ENCODE data around the gene PCNA. TPM values are rescaled to one million over a fixed set of nuclear protein-coding genes. Genes with fewer than 3 reads are reported as not detected.

The PCNA gene
- total and polyA plus RNA-seq, 2 of the 4 experiments (the other 2 are of a cell fraction): 155 to 213 TPM

- H4K91ac ChIP-seq (ENCODE audit: insufficient read depth, low read depth, low read length): no peak overlapping the region
- peaks cover 37 to 85% of the 10 kb centered on the region in 2 experiments for H3K79me1 ChIP-seq (ENCODE audit: low read depth in 1 of 2, low read length in 2 of 2)
- no peak overlapping the region for H3K56ac ChIP-seq (ENCODE audit: extremely low read depth, insufficient read depth, low read length)
- no peak overlapping the region for H4K5ac ChIP-seq (ENCODE audit: low read depth, low read length)
- H3K27me3 ChIP-seq (ENCODE audit: control insufficient read depth, insufficient read depth, low read length): no peaks in the 10 kb centered on the region
- no peak overlapping the region for H3K4me3 ChIP-seq (ENCODE audit: insufficient read depth, low read depth, low read length)
- no peak overlapping the region; the same call in 1 of the 2 replicates for H2BK20ac ChIP-seq (ENCODE audit: low read depth, low read length)
- H2BK120ac ChIP-seq (ENCODE audit: low read depth, low read length): no peak overlapping the region
- no peaks in the 10 kb centered on the region for H3K9me3 ChIP-seq (ENCODE audit: control insufficient read depth, insufficient read depth, low read length)
- no peak overlapping the region for H3K4me2 ChIP-seq (ENCODE audit: low read depth, low read length)
- DNase-seq: no peak
- no peak overlapping the region for H3K18ac ChIP-seq (ENCODE audit: low read depth, low read length)
- H2AK9ac ChIP-seq (replicated peaks; ENCODE audit: low read depth, low read length, poor library complexity): no peak overlapping the region
- no peak overlapping the region for H3K9ac ChIP-seq (ENCODE audit: low read depth, low read length)
- H2AK5ac ChIP-seq (ENCODE audit: low read depth, low read length): peak overlapping the region; percentile 88
- H3K23ac ChIP-seq (ENCODE audit: low read depth, low read length): 0 out of 2 replicates have a peak overlapping the region, but pooled peaks have one; percentile 67
- no peak for ATAC-seq (ENCODE audit: low read depth)
- no peak overlapping the region for H3K27ac ChIP-seq (ENCODE audit: insufficient read depth, low read length)
- no CpG with 5 or more reads among the region's 4 CpGs for WGBS, 2 experiments (ENCODE audit: extremely low coverage in 2 of 2, insufficient read length in 1 of 2)
- dilution Hi-C loops (cut with HindIII; ENCODE audit: low sequenced_read_pairs, unreplicated experiment) (no loop called here), intact Hi-C loops (cut with micrococcal nuclease) (no loop called here), in situ Hi-C loops (cut with MboI; ENCODE audit: low sequenced_read_pairs) (no loop called here)
- no peak overlapping the region for H4K8ac ChIP-seq (ENCODE audit: low read depth in 2 of 2, low read length in 2 of 2)
- peaks cover 21% of the 10 kb centered on the region for H3K9me1 ChIP-seq (ENCODE audit: insufficient read depth, low read length)
- BruUV-seq (replicated peaks): no TSS peak
- peaks cover 30% of the 10 kb centered on the region; the same call in 1 of the 2 replicates for H4K20me1 ChIP-seq (ENCODE audit: insufficient read depth, low read length)
- no peak overlapping the region for H2BK5ac ChIP-seq (ENCODE audit: low read depth, low read length, poor library complexity, severe bottlenecking)
- POLR2A ChIA-PET (ENCODE audit: unreplicated experiment): no interaction called here
- H3K4ac ChIP-seq (ENCODE audit: low read depth, low read length): no peak overlapping the region
- H2AFZ ChIP-seq (replicated peaks; ENCODE audit: low read length, poor library complexity): no peak overlapping the region
- no peak for TF ChIP-seq MAZ (IDR thresholded peaks at IDR 0.05; ENCODE audit: borderline replicate concordance, low read depth, low read length)
- no peak for TF ChIP-seq RCOR1 (IDR thresholded peaks at IDR 0.05; ENCODE audit: insufficient replicate concordance, low read length)
- no peak for TF ChIP-seq CEBPB (IDR thresholded peaks at IDR 0.05; ENCODE audit: low read depth, low read length)
- no peak for TF ChIP-seq NFE2L2 (IDR thresholded peaks at IDR 0.05; ENCODE audit: low read depth, low read length)
- TF ChIP-seq MAFK (IDR thresholded peaks at IDR 0.05; ENCODE audit: low read depth, low read length): no peak
- peaks cover 17% of the 10 kb centered on the region for H3K4me1 ChIP-seq (ENCODE audit: control insufficient read depth, insufficient read depth, low read length)
- no peak overlapping the region; the same call in 2 of the 3 replicates for H2BK15ac ChIP-seq (ENCODE audit: low read depth, low read length)
- CTCF ChIA-PET: interaction anchor here (0.9 kb wide), 1 partner anchor 9 kb away, joined by 4 read pairs; the partner anchor contains the start of gene CDS2
- peaks cover 2% of the 10 kb centered on the region; the same call in 1 of the 2 replicates for H3K36me3 ChIP-seq (ENCODE audit: control insufficient read depth, insufficient read depth, low read length)
- H3K14ac ChIP-seq (replicated peaks; ENCODE audit: low read depth, low read length): peak overlapping the region; percentile 10; the same call in 1 of the 2 replicates
Observed at GRCh38 chr20:5135363-5136012, 15.7 kb upstream of the PCNA start.
